HG02870 (cell line): ENCODE measurements around the gene MCOLN3.
"Not testable (repeated sequence)": the region's sequence is repeated elsewhere in the genome, so short reads cannot be mapped to it uniquely, and the experiment has no call there.

ENCODE experiments used
- ATAC-seq: cut with Tn5 transposase; IDR thresholded peaks from one replicate; pipeline ENCODE4 v1.9.1; 2021; ENCODE audit warnings: mild to moderate bottlenecking, moderate library complexity; ENCODE audit not compliant: unreplicated experiment

MCOLN3 gene

DNA sequence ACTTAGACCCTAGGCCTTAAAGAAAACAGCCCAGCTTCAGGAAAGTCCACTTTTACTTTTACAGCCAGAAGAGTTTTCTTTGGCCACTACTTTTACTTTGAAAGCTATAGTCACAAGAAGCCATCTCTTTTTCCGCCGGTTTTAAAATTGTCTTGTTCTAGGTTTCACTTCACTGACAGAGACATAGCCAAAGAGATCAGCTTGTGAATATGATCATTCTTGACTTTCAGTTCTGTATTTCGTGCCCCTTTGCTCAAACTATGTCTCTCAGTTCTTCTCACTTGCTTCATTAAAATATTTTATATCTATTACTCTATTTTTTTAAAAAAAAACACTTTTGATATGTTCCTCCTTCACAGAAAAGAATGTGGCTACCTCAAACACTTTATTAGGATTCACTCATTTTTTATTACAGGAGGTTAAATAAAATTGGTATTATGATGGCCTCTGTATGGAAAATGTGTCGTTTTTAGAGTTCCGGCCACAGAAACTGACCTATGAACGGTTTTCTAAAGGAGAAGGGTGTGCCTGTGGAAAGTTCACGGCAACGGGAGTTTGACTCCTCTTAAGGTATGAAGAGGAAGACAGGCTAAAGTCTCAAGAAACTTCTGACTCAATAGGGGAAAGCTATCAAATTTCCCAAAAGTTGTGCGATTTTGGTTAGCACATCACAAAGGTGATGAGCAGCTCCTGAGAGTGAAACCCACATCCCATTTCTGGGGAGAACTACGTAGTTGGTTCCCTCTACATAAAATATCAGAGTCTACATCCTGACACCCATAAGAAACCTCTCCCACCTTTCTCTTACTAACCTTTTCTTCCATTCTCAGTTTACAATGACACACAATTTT, 52.6 kb downstream of the MCOLN3 start:
- ATAC-seq, result peak; percentile 42

DNA sequence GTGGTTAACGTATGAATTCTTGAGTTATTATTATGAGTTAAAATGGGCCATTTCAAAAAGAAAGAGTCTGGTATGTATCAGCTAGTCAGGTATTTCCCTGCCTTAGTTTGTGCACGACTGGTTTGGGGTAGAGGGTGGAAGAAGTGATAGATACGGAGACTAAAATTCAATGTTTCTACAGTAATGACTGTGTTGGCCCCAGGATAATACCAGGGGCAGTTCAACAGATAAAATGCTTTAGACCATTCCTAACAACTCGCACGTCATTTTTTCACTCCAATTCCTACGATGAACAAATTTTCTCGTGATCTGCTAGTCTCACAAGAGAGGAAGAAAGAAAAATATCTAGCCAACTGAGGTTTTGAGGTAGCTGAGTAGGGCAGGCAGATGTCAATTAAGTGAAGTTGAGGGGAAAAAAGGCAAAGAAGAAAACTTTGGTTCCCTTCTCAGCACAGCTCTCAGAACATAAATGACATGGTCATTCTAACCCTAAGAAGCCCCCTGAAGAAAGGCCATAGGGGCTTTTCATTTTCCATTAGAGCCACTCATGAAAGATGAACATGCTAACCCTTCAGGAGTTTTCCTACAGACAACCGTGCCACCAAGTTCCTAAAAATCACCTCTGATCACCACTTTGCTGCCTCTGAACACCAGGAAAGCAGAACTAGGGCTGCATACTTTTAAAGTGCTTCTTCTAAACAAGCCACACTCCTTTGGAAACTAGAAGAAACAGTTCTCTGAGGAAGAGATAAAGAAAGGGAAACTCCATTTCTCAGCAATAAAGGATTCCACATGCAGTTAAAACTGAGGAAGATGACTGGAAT, 57.0 kb downstream of the MCOLN3 start:
- peak; percentile 38 for ATAC-seq

GRCh38 chr1:84988588-84988987, 59.7 kb downstream of the MCOLN3 start:
- ATAC-seq, result peak; percentile 57

DNA sequence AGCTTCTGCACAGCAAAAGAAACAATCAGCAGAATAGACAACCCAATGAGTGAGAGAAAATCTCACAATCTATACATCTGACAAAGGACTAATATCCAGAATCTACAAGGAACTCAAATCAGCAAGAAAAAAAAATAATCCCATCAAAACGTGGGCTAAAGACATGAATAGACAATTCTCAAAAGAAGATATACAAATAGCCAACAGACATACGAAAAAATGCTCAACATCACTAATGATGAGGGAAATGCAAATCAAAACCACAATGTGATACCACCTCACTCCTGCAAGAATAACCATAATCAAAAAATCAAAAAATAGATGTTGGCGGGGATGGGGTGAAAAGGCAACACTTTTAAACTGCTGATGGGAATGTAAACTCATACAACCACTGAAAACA, 61.7 kb downstream of the MCOLN3 start:
- ATAC-seq, result not testable (repeated sequence)

GRCh38 chr1:84985365-84985764, 62.9 kb downstream of the MCOLN3 start:
- peak; percentile 41 for ATAC-seq

GRCh38 chr1:84982395-84982794, 65.9 kb downstream of the MCOLN3 start:
- no peak for ATAC-seq

DNA sequence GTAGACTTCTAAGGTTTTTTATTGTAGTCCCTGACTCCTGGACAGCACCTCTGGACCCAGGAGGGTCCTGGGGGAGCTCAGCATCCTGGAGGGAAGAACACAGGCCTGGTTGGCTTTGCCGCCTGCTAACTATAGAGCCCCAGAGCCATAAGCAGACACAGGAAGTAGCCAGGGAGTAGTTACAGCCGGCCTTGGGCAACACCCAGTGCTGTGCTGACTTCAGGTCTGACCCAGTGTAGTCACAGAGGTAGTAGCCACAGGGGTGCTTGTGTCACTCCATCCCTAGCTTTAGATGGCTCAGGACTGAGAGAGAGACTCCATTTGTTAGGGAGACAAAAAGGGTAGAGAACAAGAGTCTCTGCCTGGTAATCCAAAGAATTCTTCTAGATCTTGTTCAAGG, 73.3 kb downstream of the MCOLN3 start:
- ATAC-seq, result no peak

DNA sequence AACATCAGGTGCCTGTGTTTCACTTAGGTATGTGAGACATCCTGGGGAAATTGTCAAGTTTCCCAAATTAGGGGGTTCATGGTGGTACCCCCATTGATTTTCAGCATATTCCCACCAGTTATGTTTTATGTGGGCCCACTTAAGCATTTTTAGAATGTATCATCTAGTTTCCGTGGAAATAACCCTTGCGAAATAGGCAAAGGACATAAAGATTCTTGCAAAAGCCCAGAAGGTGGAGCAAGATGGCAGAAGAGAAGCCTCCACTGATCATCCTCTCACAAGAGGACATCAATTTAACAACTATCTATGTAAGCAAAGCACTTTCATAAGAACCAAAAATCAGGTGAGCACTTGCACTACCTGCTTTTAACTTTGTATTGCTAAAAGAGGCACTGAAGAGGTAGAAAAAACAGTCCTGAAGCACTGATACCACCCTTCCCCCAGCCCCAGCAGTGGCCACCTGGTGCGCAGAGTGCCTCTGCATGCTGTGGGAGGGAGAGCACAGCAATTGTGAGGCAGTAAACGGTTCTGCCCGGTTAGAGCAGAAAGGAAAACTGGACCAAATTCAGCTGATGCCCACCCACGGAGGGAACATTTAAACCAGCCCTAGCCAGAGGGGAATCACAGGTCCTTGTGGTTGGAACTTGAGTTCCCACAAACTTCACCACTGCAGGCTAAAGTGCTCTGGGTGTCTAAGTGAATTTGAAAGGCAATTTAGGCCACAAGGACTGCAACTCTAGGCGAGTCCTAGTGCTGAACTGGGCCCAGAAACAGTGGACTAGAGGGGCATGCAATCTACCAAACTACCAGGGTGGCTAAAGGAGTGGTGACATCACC, 74.6 kb downstream of the MCOLN3 start:
- ATAC-seq, result peak; percentile 41

DNA sequence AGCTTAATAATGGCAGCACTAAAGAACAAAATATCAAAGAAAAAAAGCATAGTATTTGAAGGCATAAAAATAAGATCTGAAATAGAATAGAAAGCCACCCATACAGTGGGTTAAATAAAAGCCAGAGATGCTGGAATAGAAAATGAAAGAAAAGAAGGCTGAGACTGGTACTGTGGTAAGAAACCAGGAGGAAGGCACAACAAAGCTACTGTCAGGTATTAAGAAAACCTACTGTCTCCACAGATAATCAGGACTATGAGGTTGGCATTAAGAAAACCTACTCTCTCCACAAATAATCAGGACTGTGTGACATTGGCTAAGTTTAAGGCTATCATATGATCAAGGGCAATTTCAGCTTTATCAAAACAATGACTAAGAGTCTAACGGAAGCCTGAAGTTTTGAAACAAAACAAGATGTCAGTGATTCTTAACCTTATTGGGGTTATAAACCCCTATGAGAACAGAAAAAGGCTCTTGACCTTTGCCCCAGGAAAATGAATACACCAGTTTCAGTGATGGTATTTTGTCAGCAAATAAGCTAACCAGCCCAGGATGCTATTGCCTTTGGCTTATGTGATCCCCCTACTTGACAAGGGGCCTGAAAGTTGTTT, 75.8 kb downstream of the MCOLN3 start:
- no peak for ATAC-seq

- ATAC-seq, result peak; percentile 24
Observed at GRCh38 chr1:84971957-84972356, 76.3 kb downstream of the MCOLN3 start.

DNA sequence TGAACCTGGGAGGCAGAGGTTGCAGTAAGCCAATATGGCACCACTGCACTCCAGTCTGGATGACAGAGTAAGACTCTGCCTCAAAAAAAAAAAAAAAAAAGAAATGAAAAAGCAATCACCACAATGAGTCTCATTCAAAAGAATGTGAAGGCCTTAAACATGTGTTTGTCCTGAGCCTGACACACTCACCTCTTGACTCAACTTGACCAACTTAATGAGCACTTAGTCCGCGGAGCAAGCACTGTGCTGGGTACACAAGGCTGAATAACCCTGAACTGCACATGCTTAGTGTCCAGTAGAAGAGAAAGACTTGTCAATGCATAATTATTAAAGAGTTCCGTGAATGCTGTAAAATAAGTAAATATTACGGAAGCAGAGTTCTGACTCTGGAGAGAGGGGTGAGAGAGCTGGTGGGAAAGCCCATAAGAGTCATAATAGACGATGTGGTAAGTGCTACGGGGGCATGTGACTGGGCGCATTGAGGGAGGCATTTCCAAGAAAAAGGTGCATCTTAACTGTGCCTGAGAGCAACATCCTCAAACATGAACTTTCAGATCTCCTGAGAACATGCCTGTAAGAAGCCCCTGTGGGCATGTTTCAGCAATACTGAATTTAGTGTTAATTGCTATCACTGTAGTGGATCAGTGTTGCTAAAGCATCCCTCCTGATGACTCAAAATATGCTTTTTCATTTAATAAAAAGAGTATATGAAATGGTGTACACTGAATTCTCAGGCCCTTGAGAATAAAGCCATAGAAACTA, 78.6 kb downstream of the MCOLN3 start:
- peak; percentile 55 for ATAC-seq

DNA sequence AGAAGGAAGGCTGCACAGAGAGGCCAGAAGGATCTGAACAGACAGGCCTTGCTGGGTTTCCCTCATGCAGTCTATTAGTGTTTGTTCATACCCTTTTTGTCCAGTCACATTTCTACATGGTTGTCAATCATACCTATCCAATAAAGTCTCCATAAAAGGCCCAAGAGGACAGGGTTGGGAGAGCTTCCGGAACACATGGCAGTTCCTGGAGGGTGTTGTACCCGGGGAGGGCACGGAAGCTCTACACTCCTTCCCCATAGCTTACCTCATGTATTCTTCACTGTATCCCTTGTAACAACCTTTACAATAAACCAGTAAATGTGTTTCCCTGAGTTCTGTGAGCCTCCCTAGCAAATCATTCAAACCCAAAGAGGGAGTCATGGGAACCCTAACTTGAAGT, 79.4 kb downstream of the MCOLN3 start:
- ATAC-seq, result no peak

GRCh38 chr1:84968101-84968500, 80.2 kb downstream of the MCOLN3 start:
- no peak for ATAC-seq
